ENCODE data around the gene SIGLEC14.
A peak's percentile ranks its signal among the peaks of the same experiment; 100 is the strongest.
"Not testable (repeated sequence)": the region's sequence is repeated elsewhere in the genome, so short reads cannot be mapped to it uniquely, and the experiment has no call there.

The SIGLEC14 gene

DNA sequence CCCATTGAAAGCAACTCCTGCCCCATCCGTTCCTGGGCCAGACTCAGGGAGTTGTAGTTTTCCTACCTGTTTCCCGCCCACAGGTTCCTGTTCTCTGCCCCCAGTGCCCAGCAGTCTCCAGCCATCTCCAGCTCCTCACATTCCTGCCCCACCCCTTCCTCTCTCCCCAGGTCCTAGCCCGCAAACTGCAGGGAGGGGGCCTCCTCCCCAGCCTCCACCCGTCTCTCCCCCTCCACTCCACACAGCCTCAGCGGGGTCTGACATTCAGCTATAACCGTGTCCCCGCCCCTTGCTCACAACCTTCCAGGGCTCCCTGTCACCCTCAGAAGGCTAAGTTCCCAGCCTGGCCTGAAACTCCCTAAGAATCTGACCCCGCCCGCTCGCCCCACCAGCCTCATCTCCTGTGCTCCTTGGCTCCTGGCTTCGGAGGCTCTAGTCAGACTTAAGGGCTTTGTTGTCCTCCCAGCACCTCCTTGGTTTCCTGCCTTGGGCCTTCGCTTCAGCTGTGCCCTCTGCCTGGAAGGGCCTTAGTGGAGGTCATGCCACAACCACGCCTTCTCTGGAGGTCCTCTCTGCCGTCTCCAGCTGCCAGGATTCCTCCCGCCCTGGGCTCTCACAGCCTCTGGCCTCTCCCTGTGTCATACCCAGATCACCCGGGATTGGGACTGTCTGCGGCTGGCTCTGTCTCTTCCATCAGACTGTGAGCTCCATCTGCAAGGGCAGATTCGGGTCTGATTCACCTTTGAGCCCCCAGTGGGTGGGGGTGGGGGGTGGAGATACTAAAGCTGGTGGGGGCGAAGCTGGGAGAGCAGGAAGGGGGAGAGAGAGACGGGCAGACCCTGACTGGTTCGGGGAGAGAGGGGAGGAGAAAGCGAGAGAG, 41.4 kb upstream of the SIGLEC14 start:
- in situ Hi-C loops (cut with MboI; ENCODE audit: low pct_unique_long_range_greater_than_20kb, low sequenced_read_pairs, unreplicated experiment), result no loop called here
- TF ChIP-seq, protein P1, sequence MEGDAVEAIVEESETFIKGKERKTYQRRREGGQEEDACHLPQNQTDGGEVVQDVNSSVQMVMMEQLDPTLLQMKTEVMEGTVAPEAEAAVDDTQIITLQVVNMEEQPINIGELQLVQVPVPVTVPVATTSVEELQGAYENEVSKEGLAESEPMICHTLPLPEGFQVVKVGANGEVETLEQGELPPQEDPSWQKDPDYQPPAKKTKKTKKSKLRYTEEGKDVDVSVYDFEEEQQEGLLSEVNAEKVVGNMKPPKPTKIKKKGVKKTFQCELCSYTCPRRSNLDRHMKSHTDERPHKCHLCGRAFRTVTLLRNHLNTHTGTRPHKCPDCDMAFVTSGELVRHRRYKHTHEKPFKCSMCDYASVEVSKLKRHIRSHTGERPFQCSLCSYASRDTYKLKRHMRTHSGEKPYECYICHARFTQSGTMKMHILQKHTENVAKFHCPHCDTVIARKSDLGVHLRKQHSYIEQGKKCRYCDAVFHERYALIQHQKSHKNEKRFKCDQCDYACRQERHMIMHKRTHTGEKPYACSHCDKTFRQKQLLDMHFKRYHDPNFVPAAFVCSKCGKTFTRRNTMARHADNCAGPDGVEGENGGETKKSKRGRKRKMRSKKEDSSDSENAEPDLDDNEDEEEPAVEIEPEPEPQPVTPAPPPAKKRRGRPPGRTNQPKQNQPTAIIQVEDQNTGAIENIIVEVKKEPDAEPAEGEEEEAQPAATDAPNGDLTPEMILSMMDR (IDR thresholded peaks at IDR 0.05; ENCODE audit: extremely low read depth, insufficient read depth, missing control alignments), result no peak
- peak; percentile 16 for DNase-seq (ENCODE audit: low spot score)

DNA sequence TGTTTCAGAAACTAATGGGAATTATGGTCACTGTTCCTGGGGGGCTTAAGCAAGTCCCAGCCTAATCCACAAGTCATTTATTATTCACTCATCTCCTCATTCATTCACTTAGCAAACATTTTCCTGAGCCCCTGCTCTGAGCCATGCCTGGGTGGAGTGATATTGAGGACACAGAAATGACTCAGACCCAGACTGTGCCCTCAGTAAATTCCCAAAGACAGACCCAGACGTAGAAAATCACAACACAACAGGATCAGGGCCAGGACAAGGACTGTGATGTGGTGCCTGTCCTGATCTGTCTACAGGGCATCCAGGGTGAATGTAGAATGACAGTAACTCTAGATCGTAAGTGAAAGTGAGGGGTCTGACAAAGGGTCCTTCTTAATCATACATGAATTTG, 39.5 kb upstream of the SIGLEC14 start:
- DNase-seq (ENCODE audit: low spot score), result no peak
- TF ChIP-seq, protein P1 (IDR thresholded peaks at IDR 0.05; ENCODE audit: extremely low read depth, insufficient read depth, missing control alignments), result no peak
- in situ Hi-C loops (cut with MboI; ENCODE audit: low pct_unique_long_range_greater_than_20kb, low sequenced_read_pairs, unreplicated experiment), result no loop called here

DNA sequence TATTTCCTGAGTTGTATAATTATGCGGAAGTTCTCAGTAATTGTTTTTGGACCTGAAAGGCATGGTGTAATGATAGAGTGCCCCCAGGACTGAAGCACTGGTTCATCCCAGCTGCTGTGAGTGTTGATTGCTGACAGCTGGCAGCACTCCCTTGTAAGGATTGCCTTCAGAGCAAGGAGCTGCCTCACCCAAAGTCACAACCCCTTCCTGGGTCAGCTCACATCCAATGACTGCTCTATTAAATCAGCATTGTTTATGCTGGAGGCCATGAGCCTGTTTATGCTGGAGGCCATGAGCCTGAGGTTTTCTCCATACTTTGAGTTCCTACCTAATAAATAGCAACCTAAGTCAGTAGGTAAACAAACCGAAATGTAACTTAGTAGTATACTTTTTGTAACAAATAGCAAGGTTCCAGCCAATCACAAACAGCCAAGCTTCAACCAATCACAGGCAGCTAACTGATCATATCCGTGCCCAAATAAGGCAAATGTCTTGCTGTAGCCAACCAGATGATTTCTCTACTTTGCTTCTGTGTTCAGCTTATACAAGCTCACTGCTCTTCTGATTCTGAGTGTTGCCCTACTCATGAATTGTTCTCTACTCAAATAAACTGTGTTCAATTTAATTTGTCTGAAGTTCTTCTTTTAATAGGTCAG, 34.8 kb upstream of the SIGLEC14 start:
- TF ChIP-seq, protein P1 (IDR thresholded peaks at IDR 0.05; ENCODE audit: extremely low read depth, insufficient read depth, missing control alignments), result no peak
- in situ Hi-C loops (cut with MboI; ENCODE audit: low pct_unique_long_range_greater_than_20kb, low sequenced_read_pairs, unreplicated experiment), result no loop called here
- no peak for DNase-seq (ENCODE audit: low spot score)

DNA sequence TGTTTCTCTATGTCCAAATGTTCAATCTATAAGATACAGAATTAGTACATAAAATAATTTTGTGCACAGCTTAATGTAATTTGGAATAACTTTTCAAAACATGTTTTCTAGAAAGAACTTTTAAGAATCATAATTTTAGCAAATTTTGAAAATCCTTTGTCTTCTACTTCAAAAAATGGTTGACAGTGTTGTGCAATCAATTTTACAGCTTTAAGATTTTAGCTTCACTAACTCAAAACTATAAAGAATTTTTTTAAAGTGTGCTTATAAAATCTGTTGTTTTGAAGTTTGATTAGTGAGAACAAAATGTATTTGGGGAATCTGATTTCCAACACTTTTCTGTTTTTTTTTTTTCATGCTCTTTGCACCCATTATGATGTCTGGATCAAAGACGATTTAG, 33.8 kb upstream of the SIGLEC14 start:
- TF ChIP-seq, protein P1 (IDR thresholded peaks at IDR 0.05; ENCODE audit: extremely low read depth, insufficient read depth, missing control alignments), result no peak
- DNase-seq (ENCODE audit: low spot score), result no peak
- in situ Hi-C loops (cut with MboI; ENCODE audit: low pct_unique_long_range_greater_than_20kb, low sequenced_read_pairs, unreplicated experiment), result no loop called here

DNA sequence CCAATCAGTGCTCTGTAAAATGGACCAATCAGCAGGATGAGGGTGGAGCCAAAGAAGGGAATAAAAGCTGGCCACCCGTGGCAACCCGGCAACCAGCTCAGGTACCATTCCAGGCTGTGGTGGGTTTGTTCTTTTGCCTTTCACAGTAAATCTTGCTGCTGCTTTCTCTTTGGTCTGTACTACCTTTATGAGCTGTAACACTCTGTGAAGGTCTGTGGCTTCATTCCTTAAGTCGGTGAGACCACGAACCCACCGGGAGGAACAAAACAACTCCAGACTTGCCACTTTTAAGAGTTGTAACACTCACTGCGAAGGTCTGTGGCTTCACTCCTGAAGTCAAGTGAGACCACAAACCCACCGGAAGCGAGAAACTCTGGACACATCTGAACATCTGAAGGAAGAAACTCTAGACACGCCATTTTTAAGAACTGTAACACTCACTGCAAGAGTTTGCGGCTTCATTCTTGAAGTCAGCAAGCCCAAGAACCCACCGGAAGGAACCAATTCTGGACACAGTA, 30.0 kb upstream of the SIGLEC14 start:
- TF ChIP-seq, protein P1 (IDR thresholded peaks at IDR 0.05; ENCODE audit: extremely low read depth, insufficient read depth, missing control alignments), result no peak
- DNase-seq (ENCODE audit: low spot score), result no peak
- in situ Hi-C loops (cut with MboI; ENCODE audit: low pct_unique_long_range_greater_than_20kb, low sequenced_read_pairs, unreplicated experiment), result no loop called here

DNA sequence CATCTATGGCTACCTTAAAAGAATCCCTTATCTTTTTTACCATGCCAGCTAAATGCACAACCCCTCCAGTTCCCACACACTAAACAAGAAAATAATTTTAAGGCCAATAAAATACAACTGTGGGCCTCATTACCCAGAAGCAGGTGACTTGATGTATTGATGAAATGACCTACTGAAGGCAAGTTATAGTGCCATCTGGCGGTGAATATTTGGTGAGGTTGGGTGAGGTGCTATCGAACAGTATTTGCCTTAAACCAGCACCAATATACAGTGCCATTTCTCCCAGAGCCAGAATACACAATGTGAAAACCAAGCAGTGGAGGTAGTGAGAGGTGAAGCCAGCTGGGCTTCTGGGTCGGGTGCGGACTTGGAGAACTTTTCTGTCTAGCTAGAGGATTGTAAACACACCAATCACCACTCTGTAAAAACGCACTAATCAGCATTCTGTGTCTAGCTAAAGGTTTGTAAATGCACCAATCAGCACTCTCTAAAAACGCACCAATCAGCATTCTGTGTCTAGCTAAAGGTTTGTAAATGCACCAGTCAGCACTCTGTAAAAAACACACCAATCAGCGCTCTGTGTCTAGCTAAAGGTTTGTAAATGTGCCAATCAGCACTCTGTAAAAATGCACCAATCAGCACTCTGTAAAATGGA, 29.4 kb upstream of the SIGLEC14 start:
- in situ Hi-C loops (cut with MboI; ENCODE audit: low pct_unique_long_range_greater_than_20kb, low sequenced_read_pairs, unreplicated experiment); DNase-seq (ENCODE audit: low spot score): not testable (repeated sequence)
- TF ChIP-seq, protein P1 (IDR thresholded peaks at IDR 0.05; ENCODE audit: extremely low read depth, insufficient read depth, missing control alignments), result peak; percentile 38
